OCI-LY3 (cell line): ENCODE measurements around the gene MPPED1.

Source experiments
- EZH2phosphoT487 ChIP-seq: fragments of 200-600 bp; shearing (Covaris generic); IDR thresholded peaks from 2 replicates; pipeline ENCODE4 v1.6.1; 2018; ENCODE audit warnings: antibody characterized with exemption, mixed run types, low read depth
- TF ChIP-seq, protein P1 (sequence below): fragments of 200-600, 300-600 bp; sonication (generic); IDR thresholded peaks from 2 replicates; pipeline ENCODE4 v1.5.1; 2014; ENCODE audit warnings: antibody characterized with exemption, low read length, low read depth

DNA sequence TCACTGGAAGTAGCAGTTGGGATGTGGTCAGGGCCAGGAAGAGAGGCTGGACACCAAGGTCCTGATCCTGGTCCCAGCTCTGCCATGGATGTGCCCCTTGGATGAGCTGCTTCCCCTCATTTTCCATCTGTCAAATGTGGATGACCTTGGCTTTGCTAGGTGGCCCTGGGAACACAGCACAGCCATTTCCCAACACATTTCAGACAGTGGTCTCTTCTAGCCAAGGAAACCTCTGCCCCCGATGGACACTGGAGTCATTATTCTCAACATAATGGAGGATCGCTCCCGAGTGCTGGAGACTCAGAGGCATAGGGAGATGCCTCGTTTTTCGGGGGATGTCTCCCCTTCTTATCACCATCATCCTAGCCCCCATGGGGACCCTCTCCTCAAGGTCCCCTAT is 13.6 kb upstream of the MPPED1 start:
- TF ChIP-seq, protein P1, sequence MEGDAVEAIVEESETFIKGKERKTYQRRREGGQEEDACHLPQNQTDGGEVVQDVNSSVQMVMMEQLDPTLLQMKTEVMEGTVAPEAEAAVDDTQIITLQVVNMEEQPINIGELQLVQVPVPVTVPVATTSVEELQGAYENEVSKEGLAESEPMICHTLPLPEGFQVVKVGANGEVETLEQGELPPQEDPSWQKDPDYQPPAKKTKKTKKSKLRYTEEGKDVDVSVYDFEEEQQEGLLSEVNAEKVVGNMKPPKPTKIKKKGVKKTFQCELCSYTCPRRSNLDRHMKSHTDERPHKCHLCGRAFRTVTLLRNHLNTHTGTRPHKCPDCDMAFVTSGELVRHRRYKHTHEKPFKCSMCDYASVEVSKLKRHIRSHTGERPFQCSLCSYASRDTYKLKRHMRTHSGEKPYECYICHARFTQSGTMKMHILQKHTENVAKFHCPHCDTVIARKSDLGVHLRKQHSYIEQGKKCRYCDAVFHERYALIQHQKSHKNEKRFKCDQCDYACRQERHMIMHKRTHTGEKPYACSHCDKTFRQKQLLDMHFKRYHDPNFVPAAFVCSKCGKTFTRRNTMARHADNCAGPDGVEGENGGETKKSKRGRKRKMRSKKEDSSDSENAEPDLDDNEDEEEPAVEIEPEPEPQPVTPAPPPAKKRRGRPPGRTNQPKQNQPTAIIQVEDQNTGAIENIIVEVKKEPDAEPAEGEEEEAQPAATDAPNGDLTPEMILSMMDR = no peak
- TF ChIP-seq EZH2phosphoT487 = no peak
